Activated CD4-positive, CD25-positive, alpha-beta regulatory T cell treated with anti-CD3 and anti-CD28 coated beads, Interleukin-2, amount 50 U/mL, for 72 hours (primary cell): ENCODE data around the gene DTWD1.
"Not testable (repeated sequence)": the region's sequence is repeated elsewhere in the genome, so short reads cannot be mapped to it uniquely, and the experiment has no call there.

ENCODE experiments used
- DNase-seq: peaks from one replicate; pipeline ENCODE4 v3.0.0; 2021

The DTWD1 gene

GRCh38 chr15:49620658-49621368 lies at the start of gene DTWD1, which contains the start of gene FAM227B:
TSS of gene DTWD1 (plus strand) at chr15:49621048. CDS start at chr15:49625168, 4,120 bp downstream.
TSS of gene FAM227B (minus strand) at chr15:49620818. CDS start at chr15:49615171, 5,647 bp downstream.
- DNase-seq, result peak; percentile 87

DNA sequence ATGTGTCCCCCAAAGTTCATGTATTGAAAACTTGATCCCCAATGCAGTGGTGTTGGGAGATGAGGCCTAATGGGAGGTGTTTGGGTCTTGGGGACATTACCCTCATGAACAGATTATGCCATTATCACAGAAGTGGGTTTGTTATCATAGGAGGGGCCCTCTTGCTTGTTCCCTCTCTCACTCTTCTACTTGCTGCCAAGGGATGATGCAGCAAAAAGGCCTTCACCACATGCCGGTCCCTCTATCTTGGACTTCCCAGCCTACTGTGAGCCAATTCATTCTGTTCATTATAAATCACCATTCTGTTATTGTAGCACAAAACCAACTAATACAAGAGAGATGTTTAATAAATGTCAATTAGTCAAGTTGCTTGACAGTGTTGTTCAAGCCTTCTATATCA lies 47.4 kb upstream of the DTWD1 start:
- DNase-seq, result no peak

DNA sequence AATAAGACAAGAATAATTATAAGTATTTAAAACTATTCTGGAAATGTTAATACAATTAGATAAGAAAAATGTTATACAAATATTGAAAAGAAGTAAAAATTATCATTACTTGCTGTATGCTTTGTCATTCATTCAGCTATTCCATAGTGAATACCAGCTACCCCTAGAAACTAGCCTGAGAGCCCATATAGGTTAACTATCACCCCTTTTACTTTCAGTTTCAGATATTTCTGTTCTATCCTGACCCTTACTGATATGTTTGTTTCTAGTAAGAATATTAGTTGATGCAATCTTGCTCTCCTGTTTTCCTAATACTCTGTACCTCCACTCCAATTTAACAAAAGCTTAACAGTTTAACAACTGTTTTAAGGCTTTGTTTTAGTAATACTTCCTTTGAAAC lies 31.8 kb upstream of the DTWD1 start:
- no peak for DNase-seq

GRCh38 chr15:49592829-49593316 lies 28.0 kb upstream of the DTWD1 start:
- not testable (repeated sequence) for DNase-seq

- DNase-seq, result no peak
Measured at GRCh38 chr15:49604625-49605409, 16.0 kb upstream of the DTWD1 start.

DNA sequence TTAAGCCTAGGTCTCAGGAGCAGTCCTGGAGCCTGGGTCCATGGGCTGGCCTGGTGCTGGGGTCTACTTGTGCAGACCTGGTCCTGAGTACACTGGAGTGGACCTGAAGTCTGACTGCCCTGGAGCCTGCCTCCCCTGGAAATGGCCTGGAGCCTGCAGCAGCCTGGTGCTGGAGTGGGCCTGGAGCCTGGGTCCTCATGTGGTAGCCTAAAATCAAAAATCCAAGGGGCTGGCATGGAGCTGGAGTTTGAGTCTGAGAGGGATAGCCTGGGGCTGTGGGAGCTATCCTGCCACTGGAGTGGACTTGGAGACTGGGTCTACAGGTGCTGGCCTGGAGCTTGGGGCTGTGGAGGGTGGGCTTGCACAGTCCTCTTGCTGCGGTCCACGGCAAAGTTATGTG lies 15.3 kb upstream of the DTWD1 start:
- no peak for DNase-seq

GRCh38 chr15:49606594-49606993 lies 14.3 kb upstream of the DTWD1 start:
- no peak for DNase-seq

GRCh38 chr15:49610157-49610918 lies 10.5 kb upstream of the DTWD1 start:
- no peak for DNase-seq

GRCh38 chr15:49612240-49612639 lies 8.6 kb upstream of the DTWD1 start:
- DNase-seq, result not testable (repeated sequence)

GRCh38 chr15:49619226-49619625 lies 1.6 kb upstream of the DTWD1 start:
- DNase-seq, result no peak

- DNase-seq, result no peak
Measured at GRCh38 chr15:49620199-49620598, 649 bp upstream of the DTWD1 start.

DNA sequence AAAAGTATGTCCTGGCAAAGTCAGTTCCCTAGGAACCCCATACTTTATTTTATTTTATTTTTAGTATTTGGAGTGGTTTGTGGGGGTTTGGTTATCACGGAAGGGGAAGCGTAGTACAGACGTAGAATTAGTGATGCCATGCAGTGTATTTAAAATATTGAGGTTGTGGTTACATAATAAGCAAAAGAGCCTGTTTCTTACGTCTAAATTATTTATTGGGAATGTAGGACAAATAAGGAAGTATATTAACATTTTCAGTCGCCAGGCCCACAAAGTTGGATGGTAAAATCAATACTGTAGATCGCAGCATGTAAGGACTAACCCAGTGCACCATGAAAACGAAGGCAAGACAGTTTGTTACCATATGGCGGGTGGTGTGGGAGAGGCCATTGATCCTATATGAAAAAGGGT lies 558 bp downstream of the DTWD1 start:
- DNase-seq, result no peak

DNA sequence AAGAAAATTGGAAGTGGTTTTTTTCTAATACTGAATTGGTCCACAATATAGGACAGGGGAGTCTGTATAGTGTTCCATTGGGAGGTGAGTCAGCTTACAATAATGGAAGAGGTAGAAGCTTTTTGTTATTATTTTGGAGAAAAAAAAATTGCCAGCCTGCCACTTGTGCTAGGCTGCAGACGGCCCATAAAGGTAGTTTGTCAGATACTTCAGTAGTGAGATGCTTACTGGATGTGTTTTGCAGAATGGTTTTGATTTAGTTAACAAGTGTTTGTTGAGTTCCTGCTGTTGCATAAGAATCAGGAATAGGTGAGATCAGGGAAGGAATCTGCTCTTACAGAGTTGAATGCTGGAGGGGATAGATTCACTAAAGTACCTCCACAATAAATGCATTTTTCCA lies 1.0 kb downstream of the DTWD1 start:
- DNase-seq, result no peak

- DNase-seq, result no peak
Measured at GRCh38 chr15:49622561-49622960, 1.7 kb downstream of the DTWD1 start.

DNA sequence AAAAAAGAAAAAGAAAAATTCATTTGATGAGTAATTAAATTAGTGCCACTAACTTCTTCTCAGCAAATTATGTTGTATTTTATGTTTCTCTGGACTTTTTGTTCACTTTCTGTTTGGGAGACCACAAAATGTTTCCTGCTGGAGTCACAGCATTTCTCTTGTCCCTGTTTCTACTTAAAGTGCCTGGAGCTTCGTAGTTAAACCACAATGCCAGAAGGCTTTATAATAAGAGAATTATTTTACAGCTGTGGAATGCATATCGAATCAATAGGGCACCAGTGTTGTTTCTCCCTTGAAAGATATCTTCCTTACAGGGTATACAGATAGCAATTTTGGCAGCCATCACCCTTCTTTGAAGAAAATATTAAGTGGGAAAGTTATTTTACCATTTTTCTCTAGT lies 3.2 kb downstream of the DTWD1 start:
- no peak for DNase-seq

GRCh38 chr15:49625460-49626036 lies 4.7 kb downstream of the DTWD1 start:
- no peak for DNase-seq

DNA sequence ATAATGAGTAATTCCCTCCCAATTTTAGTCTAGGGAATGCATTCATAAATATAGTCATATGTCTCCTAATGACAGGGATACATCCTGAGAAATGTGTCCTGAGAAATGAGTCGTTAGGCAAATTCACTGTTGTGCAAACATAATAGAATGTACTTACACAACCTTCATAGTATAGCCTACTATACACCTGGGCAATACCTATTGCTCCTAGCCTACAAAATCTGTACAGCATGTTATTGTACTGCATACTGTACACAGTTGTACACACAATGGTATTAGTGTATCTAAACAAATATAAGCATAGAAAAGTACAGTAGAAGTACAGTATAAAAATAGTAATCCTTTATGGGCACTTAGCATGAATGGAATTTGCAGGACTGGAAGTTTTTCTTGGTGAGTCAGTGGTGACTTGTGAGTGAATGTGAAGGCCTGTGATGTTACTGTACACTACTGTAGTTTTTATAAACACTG lies 6.6 kb downstream of the DTWD1 start:
- DNase-seq, result no peak

- DNase-seq, result no peak
Measured at GRCh38 chr15:49628379-49628778, 7.5 kb downstream of the DTWD1 start.

GRCh38 chr15:49637857-49638256 lies 17.0 kb downstream of the DTWD1 start:
- DNase-seq, result no peak

DNA sequence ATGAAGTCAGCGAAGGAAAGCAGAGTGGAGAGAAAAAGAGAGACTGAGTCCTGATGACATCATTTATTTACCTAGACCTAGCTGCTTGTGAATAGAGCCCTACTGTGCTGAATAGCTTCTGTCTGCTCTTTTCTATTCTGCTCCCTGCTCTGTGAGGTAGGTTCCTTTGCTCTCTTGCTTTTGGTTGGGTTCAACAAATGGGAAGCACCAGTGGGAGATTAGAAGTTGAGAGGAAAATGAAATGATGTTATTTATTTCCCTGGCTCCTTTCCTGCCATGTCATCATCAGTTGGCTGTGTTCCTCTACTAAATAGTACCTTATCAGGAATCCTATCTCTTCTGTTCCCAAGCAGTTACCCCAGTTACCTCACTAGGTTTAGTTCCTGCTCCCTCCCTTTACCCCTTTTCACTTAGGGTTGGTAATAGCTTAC lies 23.5 kb downstream of the DTWD1 start:
- no peak for DNase-seq

- DNase-seq, result no peak
Measured at GRCh38 chr15:49645277-49645676, 24.4 kb downstream of the DTWD1 start.

DNA sequence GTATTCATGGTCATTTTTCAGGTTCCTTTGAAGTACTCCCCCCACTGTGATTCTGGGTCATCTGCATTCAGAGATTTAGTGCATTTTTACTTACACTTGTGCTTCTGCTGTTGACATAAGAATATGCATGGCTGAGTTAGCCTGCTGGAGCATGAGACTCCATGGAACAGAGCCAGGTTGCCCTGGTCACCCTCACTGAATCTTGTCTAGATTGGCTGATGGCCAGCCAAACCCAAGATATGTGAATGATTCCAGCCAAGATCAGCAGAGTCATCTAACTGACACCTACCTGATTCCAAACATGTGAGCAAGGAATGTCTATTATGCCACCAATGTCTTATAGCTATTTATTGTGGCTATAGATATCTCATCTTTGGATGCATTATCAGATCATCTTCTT lies 25.1 kb downstream of the DTWD1 start:
- no peak for DNase-seq

DNA sequence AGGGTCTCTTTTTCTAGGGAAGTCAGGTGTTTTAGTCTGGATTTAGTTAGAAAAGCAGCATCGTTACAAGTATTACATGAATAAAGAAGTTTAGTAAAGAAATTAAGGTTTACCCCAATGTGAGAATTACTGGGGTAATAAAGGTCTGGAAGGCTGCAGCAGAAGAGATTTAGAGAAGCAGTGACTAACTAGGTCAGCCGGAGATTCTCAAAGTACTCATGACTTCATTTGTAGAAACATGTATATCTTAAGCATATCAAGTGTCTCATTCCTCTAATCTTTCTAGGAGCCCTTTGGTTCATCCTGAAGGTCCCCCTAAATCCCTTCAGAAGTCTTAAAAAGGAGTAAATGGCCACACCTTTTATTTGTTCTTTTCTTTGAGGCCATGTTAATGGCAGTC lies 26.0 kb downstream of the DTWD1 start:
- no peak for DNase-seq
